ENCODE measurements around the gene ANXA11.

GRCh38 chr10:80108576-80109239 is 96.6 kb downstream of the ANXA11 start:
- TF ChIP-seq EZH2 (IDR thresholded peaks at IDR 0.05; ENCODE audit: insufficient read depth, low read length) (no peak), CTCF (IDR thresholded peaks at IDR 0.05; ENCODE audit: insufficient read depth, low read depth, low read length) (no peak)

Measured in astrocyte (in vitro differentiated cells and primary cell).